DOHH2 (cell line): ENCODE data around the gene C2.

Experiments
- H3F3A ChIP-seq: fragments of 200-600 bp; sonication (generic), shearing (Covaris generic); 2 replicates; pipeline ENCODE4 v1.6.0; 2016; ENCODE audit warnings: antibody characterized with exemption, mild to moderate bottlenecking; ENCODE audit not compliant: control insufficient read depth, insufficient read depth
- H3K27ac ChIP-seq: fragments of 200-600 bp; sonication (generic); 2 replicates; pipeline ENCODE4 v1.5.1; 2014; ENCODE audit warnings: low read depth, mild to moderate bottlenecking, low read length, moderate library complexity
- H3K27me3 ChIP-seq: fragments of 200-600 bp; sonication (generic); 2 replicates; pipeline ENCODE4 v1.6.1; 2014; ENCODE audit warnings: mild to moderate bottlenecking, low read length, mixed read lengths; ENCODE audit not compliant: control insufficient read depth
- H3K36me3 ChIP-seq: fragments of 200-600 bp; sonication (generic); 2 replicates; pipeline ENCODE4 v1.6.1; 2014; ENCODE audit warnings: mild to moderate bottlenecking, low read length, moderate library complexity, mixed read lengths; ENCODE audit not compliant: control insufficient read depth
- H3K4me1 ChIP-seq: fragments of 200-600 bp; sonication (generic); 2 replicates; pipeline ENCODE4 v1.6.1; 2014; ENCODE audit warnings: mild to moderate bottlenecking, low read length, mixed read lengths; ENCODE audit not compliant: control insufficient read depth
- H3K4me2 ChIP-seq: fragments of 200-600 bp; sonication (generic); 2 replicates; pipeline ENCODE4 v1.6.0; 2014; ENCODE audit warnings: mild to moderate bottlenecking, low read length, moderate library complexity
- H3K4me3 ChIP-seq: fragments of 200-600 bp; sonication (generic); 2 replicates; pipeline ENCODE4 v1.5.1; 2014; ENCODE audit warnings: mild to moderate bottlenecking, low read length, mixed read lengths
- H3K79me2 ChIP-seq: fragments of 200-600 bp; sonication (generic); 2 replicates; pipeline ENCODE4 v1.6.1; 2014; ENCODE audit warnings: mild to moderate bottlenecking, low read length, mixed read lengths; ENCODE audit not compliant: control insufficient read depth
- H3K9me2 ChIP-seq: fragments of 200-600 bp; sonication (generic); replicated peaks from 2 replicates; pipeline ENCODE4 v1.6.1; 2014; ENCODE audit warnings: mild to moderate bottlenecking, low read length, mixed read lengths; ENCODE audit not compliant: control insufficient read depth
- H3K9me3 ChIP-seq: fragments of 200-600 bp; sonication (generic); 2 replicates; pipeline ENCODE4 v1.6.1; 2014; ENCODE audit warnings: antibody characterized with exemption, low read length, mixed read lengths; ENCODE audit not compliant: control insufficient read depth, insufficient read depth
- H4K20me1 ChIP-seq: fragments of 200-600 bp; sonication (generic); 2 replicates; pipeline ENCODE4 v1.6.0; 2014; ENCODE audit warnings: low read depth, mild to moderate bottlenecking, antibody characterized with exemption, low read length, moderate library complexity; ENCODE audit not compliant: control insufficient read depth, insufficient read depth
- EZH2phosphoT487 ChIP-seq: fragments of 200-600 bp; sonication (generic); IDR thresholded peaks from 2 replicates; pipeline ENCODE4 v1.6.1; 2017; ENCODE audit warnings: borderline replicate concordance, mild to moderate bottlenecking, antibody characterized with exemption, low read length, moderate library complexity, mixed read lengths
- TF ChIP-seq, protein P1 (sequence below): fragments of 200-600 bp; sonication (generic); IDR thresholded peaks from one replicate; pipeline ENCODE4 v1.5.1; 2014; ENCODE audit warnings: antibody characterized with exemption, mild to moderate bottlenecking, low read depth, low read length; ENCODE audit not compliant: poor library complexity, severe bottlenecking

The C2 gene

DNA sequence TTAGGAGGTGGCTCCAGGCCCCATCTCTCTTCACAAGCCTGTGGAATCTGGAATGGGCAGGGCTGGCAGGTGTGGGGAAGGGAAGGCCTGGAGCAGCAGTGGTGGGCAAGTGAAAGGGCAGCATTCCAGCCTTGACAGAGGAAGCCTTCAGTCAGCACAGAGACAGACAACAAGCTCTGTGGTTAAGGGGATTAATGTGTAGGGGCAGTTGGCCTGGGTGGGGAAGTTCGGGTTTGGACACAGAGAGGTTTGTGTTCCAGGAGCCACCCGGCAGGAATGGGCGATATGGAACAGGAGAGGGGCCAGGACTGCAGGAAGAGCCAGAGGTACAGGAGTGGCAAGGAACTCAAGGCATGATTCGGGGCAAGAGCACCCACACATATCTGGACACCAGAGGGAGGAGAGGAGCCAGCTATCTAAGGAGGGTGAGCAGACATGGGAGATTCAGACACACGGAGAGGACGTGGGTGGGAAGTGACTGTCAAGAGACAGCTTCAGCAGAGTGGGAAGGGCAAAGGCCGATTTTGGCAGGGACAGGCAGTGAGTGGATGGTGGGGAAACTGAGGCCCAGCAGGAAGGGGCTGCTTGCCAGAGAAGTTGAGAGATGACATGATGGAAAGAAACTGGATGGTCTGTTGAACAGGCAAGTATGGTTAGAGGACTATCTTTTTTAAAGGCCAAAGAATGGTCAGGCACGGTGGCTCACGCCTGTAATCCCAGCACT, 46.2 kb upstream of the C2 start:
- Histone ChIP-seq H3K4me3 (no peak overlapping the region), H3K27me3 (no peaks in the 10 kb centered on the region), H4K20me1 (no peaks in the 10 kb centered on the region), H3K36me3 (peaks cover 56% of the 10 kb centered on the region), H3K9me3 (no peaks in the 10 kb centered on the region), H3F3A (no peaks in the 10 kb centered on the region), H3K4me2 (no peak overlapping the region), H3K4me1 (no peaks in the 10 kb centered on the region), H3K27ac (no peak overlapping the region), H3K9me2 (no peaks in the 10 kb centered on the region), H3K79me2 (no peaks in the 10 kb centered on the region)
- no peak for TF ChIP-seq EZH2phosphoT487

GRCh38 chr6:31882344-31882743, 45.2 kb upstream of the C2 start:
- Histone ChIP-seq H3K4me1 (no peaks in the 10 kb centered on the region), H3K9me3 (no peaks in the 10 kb centered on the region), H3K79me2 (no peaks in the 10 kb centered on the region), H3K4me3 (no peak overlapping the region), H4K20me1 (no peaks in the 10 kb centered on the region), H3K36me3 (peaks cover 66% of the 10 kb centered on the region), H3K27me3 (no peaks in the 10 kb centered on the region), H3K4me2 (no peak overlapping the region), H3F3A (no peaks in the 10 kb centered on the region), H3K9me2 (no peaks in the 10 kb centered on the region), H3K27ac (no peak overlapping the region)
- TF ChIP-seq EZH2phosphoT487 = no peak
- TF ChIP-seq, protein P1, sequence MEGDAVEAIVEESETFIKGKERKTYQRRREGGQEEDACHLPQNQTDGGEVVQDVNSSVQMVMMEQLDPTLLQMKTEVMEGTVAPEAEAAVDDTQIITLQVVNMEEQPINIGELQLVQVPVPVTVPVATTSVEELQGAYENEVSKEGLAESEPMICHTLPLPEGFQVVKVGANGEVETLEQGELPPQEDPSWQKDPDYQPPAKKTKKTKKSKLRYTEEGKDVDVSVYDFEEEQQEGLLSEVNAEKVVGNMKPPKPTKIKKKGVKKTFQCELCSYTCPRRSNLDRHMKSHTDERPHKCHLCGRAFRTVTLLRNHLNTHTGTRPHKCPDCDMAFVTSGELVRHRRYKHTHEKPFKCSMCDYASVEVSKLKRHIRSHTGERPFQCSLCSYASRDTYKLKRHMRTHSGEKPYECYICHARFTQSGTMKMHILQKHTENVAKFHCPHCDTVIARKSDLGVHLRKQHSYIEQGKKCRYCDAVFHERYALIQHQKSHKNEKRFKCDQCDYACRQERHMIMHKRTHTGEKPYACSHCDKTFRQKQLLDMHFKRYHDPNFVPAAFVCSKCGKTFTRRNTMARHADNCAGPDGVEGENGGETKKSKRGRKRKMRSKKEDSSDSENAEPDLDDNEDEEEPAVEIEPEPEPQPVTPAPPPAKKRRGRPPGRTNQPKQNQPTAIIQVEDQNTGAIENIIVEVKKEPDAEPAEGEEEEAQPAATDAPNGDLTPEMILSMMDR = no peak

GRCh38 chr6:31883676-31884075, 43.8 kb upstream of the C2 start:
- Histone ChIP-seq H3K9me3 (no peaks in the 10 kb centered on the region), H3K9me2 (no peaks in the 10 kb centered on the region), H3K79me2 (no peaks in the 10 kb centered on the region), H4K20me1 (no peaks in the 10 kb centered on the region), H3K4me1 (no peaks in the 10 kb centered on the region), H3K27me3 (no peaks in the 10 kb centered on the region), H3F3A (no peaks in the 10 kb centered on the region), H3K4me2 (no peak overlapping the region), H3K4me3 (no peak overlapping the region), H3K27ac (no peak overlapping the region), H3K36me3 (peaks cover 79% of the 10 kb centered on the region)
- TF ChIP-seq EZH2phosphoT487 = no peak
- TF ChIP-seq, protein P1 = no peak

- Histone ChIP-seq H3K27ac (no peak overlapping the region), H3K4me1 (no peaks in the 10 kb centered on the region), H3K79me2 (no peaks in the 10 kb centered on the region), H3K4me3 (no peak overlapping the region), H3K9me3 (no peaks in the 10 kb centered on the region), H3K9me2 (no peaks in the 10 kb centered on the region), H3F3A (no peaks in the 10 kb centered on the region), H3K4me2 (no peak overlapping the region), H3K27me3 (no peaks in the 10 kb centered on the region), H3K36me3 (peaks cover 87% of the 10 kb centered on the region), H4K20me1 (no peaks in the 10 kb centered on the region)
- TF ChIP-seq, protein P1 = no peak
- TF ChIP-seq EZH2phosphoT487 = no peak
Observed at GRCh38 chr6:31884528-31885035, 42.9 kb upstream of the C2 start.
